Parathyroid adenoma (tissue), 2 donors: Measurements from ENCODE around the gene ARHGAP4.

Source experiments
- H2AFZ ChIP-seq: fragments of 300-600 bp; sonication (generic); one replicate; pipeline ENCODE4 v1.7.0; 2017; ENCODE audit warnings: antibody characterized with exemption, mild to moderate bottlenecking
- H3K27ac ChIP-seq: fragments of 300-600 bp; sonication (generic); one replicate; pipeline ENCODE4 v1.7.0; 2017
- H3K27me3 ChIP-seq: fragments of 300-600 bp; sonication (generic); one replicate; pipeline ENCODE4 v1.7.0; 2017; ENCODE audit warnings: low read length; ENCODE audit not compliant: control insufficient read depth, insufficient read depth
- H3K36me3 ChIP-seq: fragments of 300-600 bp; sonication (generic); one replicate; pipeline ENCODE4 v1.7.0; 2017; ENCODE audit warnings: low read length; ENCODE audit not compliant: control insufficient read depth, insufficient read depth
- H3K4me1 ChIP-seq: fragments of 300-600 bp; sonication (generic); one replicate; pipeline ENCODE4 v1.7.0; 2017; ENCODE audit warnings: control low read depth
- H3K4me2 ChIP-seq: fragments of 300-600 bp; sonication (generic); one replicate; pipeline ENCODE4 v1.7.0; 2017; ENCODE audit warnings: low read length
- H3K4me3 ChIP-seq: fragments of 300-600 bp; sonication (generic); one replicate; pipeline ENCODE4 v1.7.0; 2017; ENCODE audit warnings: low read depth, low read length
- H3K79me2 ChIP-seq: fragments of 300-600 bp; sonication (generic); one replicate; pipeline ENCODE4 v1.7.0; 2017; ENCODE audit warnings: control low read depth
- H3K9ac ChIP-seq: fragments of 300-600 bp; sonication (generic); one replicate; pipeline ENCODE4 v1.7.0; 2017; ENCODE audit warnings: mild to moderate bottlenecking
- H3K9me3 ChIP-seq: fragments of 300-600 bp; sonication (generic); one replicate; pipeline ENCODE4 v1.7.0; 2017; ENCODE audit warnings: low read length; ENCODE audit not compliant: control insufficient read depth
- CTCF ChIP-seq: fragments of 300-600 bp; sonication (generic); IDR thresholded peaks from one replicate; pipeline ENCODE4 v1.7.0; 2017; ENCODE audit warnings: antibody characterized with exemption, mild to moderate bottlenecking
- donor health status: primary hyperparathyroidism.

Gene ARHGAP4

GRCh38 chrX:153879741-153880439 is 46.2 kb downstream of the ARHGAP4 start:
- Histone ChIP-seq H3K4me3 (no peak overlapping the region), H3K27me3 (peaks cover 3% of the 10 kb centered on the region), H3K9ac (no peak overlapping the region), H3K27ac (no peak overlapping the region), H3K36me3 (no peaks in the 10 kb centered on the region), H2AFZ (no peak overlapping the region), H3K9me3 (no peaks in the 10 kb centered on the region), H3K79me2 (no peaks in the 10 kb centered on the region), H3K4me2 (no peak overlapping the region), H3K4me1 (no peaks in the 10 kb centered on the region)
- TF ChIP-seq CTCF = no peak

DNA sequence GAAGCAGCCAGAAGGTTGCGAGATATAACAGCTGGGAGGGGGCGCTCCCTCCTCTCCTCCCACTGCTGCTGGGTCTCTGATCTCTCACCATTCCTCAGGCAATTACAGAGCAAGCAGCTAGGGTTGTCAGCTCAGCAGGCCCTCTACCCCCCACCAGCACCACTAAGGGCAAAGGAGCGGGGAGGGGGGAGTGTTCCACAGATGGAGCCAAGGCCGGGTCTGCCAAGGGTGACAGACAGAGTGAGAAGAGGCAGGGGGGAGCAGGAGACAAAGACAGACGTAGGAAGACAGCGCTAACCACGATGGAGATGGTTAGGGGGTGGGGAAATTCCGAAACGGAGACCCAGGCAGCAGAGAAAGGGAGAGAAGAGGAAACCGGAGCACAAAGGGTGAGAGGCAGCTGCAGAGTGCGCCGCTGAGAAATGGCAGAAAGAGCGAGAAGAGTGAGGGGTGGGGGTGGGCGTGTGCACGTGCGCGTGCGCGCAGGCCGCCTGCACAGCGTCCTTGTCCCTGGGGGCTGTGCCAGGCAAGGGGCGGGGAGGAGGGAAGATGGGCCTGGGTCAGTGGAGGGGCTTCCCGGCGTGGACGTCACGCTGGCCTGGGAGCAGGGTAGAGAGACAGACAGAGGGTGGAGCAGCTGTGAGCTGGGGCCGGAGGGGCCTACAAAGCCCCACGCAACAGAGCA is 47.0 kb downstream of the ARHGAP4 start:
- H3K9ac ChIP-seq = no peak overlapping the region
- no peak overlapping the region for H2AFZ ChIP-seq
- H3K36me3 ChIP-seq = no peaks in the 10 kb centered on the region
- no peaks in the 10 kb centered on the region for H3K79me2 ChIP-seq
- no peaks in the 10 kb centered on the region for H3K4me1 ChIP-seq
- no peaks in the 10 kb centered on the region for H3K9me3 ChIP-seq
- no peak overlapping the region for H3K4me3 ChIP-seq
- H3K27me3 ChIP-seq = no peaks in the 10 kb centered on the region
- H3K4me2 ChIP-seq = no peak overlapping the region
- TF ChIP-seq CTCF = no peak
- no peak overlapping the region for H3K27ac ChIP-seq

- H3K27me3 ChIP-seq = no peaks in the 10 kb centered on the region
These were observed 47.7 kb downstream of the ARHGAP4 start for GRCh38 chrX:153878345-153878744.

DNA sequence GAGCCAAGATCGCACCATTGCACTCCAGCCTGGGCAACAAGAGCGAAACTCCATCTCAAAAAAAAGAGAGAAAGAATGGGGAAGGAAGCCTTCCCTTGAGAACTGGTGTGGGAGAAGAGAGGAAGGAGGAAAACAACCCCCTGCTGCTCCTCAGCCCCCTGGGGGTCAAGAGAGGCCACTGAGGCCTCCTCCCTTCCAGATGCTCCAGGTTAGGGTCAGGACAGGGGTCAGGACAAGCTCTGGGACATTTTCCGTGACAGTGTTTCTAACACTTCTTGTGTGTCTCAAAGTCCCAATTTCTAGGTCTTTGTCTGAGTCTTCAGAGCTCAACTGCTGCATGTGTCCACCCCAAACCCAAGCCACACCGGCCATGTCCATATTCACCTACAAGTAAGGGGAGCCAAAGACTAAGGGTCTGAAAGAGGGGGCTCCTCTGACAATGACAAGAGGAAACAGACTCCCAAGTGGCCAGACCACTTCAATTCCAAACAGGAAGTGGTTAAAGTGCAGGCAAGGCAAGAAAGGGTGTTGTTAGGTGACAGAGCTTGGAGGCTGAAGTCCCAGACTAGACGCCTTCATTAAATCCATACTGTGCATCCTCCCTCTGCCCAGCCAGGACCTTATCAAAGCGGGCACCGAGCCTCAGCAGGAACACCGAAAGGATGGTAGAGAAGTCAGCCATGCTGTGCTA is 48.3 kb downstream of the ARHGAP4 start:
- Histone ChIP-seq H2AFZ (no peak overlapping the region), H3K9ac (no peak overlapping the region), H3K4me2 (no peak overlapping the region), H3K4me3 (no peak overlapping the region), H3K4me1 (no peaks in the 10 kb centered on the region), H3K27me3 (no peaks in the 10 kb centered on the region), H3K79me2 (no peaks in the 10 kb centered on the region), H3K36me3 (no peaks in the 10 kb centered on the region), H3K27ac (no peak overlapping the region), H3K9me3 (no peaks in the 10 kb centered on the region)
- no peak for TF ChIP-seq CTCF

More at GRCh38 chrX:153878345-153878744, 47.7 kb downstream of the ARHGAP4 start:
- Histone ChIP-seq H3K4me3 (no peak overlapping the region), H3K4me2 (no peak overlapping the region), H3K4me1 (no peaks in the 10 kb centered on the region), H3K9ac (no peak overlapping the region), H2AFZ (no peak overlapping the region), H3K79me2 (no peaks in the 10 kb centered on the region), H3K36me3 (no peaks in the 10 kb centered on the region), H3K27ac (no peak overlapping the region), H3K9me3 (no peaks in the 10 kb centered on the region)
- TF ChIP-seq CTCF = no peak
